ENCODE results near the gene KCNJ14. TPM values are rescaled to one million over a fixed set of nuclear protein-coding genes. Genes with fewer than 3 reads are reported as not detected.

The KCNJ14 gene
- total RNA-seq, 3 donors from 2014 or later (not counting 1 experiment from before 2014, with no cell fraction given), result 0.77 to 1.2 (median 0.85) TPM

GRCh38 chr19:48461982-48462655 is 6.7 kb downstream of the KCNJ14 start:
- H3K4me3 ChIP-seq (ENCODE audit: low read length), result no peak overlapping the region
- Mint-ChIP-seq H3K9me3 (no peaks in the 10 kb centered on the region), H3K27me3 (ENCODE audit: low read depth in 2 of 2) (no peaks in the 10 kb centered on the region), H3K4me3 (no peak overlapping the region), H3K4me1 (no peaks in the 10 kb centered on the region), H3K27ac (no peak overlapping the region), H3K36me3 (no peaks in the 10 kb centered on the region)
- no peak for TF ChIP-seq CTCF (IDR thresholded peaks at IDR 0.05)
- intact Hi-C loops (cut with micrococcal nuclease), result no loop called here
- ATAC-seq, result no peak
- 95% methylated on average over 62 of the region's 62 CpGs for WGBS (ENCODE audit: insufficient coverage)
- no peaks in the 10 kb centered on the region for H3K4me1 ChIP-seq (ENCODE audit: control insufficient read depth, insufficient read depth, low read length)
- H3K27ac ChIP-seq (ENCODE audit: low read length), result no peak overlapping the region
- no peak for DNase-seq
- no peaks in the 10 kb centered on the region for H3K27me3 ChIP-seq (ENCODE audit: control insufficient read depth, insufficient read depth, low read length)
- no peaks in the 10 kb centered on the region for H3K9me3 ChIP-seq (ENCODE audit: control insufficient read depth, insufficient read depth, low read length)
- peaks cover 4% of the 10 kb centered on the region for H3K36me3 ChIP-seq (ENCODE audit: control insufficient read depth, insufficient read depth, low read length)

GRCh38 chr19:48465215-48465614 is 9.8 kb downstream of the KCNJ14 start:
- intact Hi-C loops (cut with micrococcal nuclease), result no loop called here

GRCh38 chr19:48466561-48467325 is 11.4 kb downstream of the KCNJ14 start:
- H3K27ac ChIP-seq (ENCODE audit: low read length), result no peak overlapping the region
- no peaks in the 10 kb centered on the region for H3K9me3 ChIP-seq (ENCODE audit: control insufficient read depth, insufficient read depth, low read length)
- H3K4me3 ChIP-seq (ENCODE audit: low read length), result no peak overlapping the region
- TF ChIP-seq CTCF (IDR thresholded peaks at IDR 0.05), result no peak
- H3K27me3 ChIP-seq (ENCODE audit: control insufficient read depth, insufficient read depth, low read length), result no peaks in the 10 kb centered on the region
- 89% methylated on average over 16 of the region's 16 CpGs for WGBS (ENCODE audit: insufficient coverage)
- intact Hi-C loops (cut with micrococcal nuclease), result no loop called here
- peaks cover 10% of the 10 kb centered on the region for H3K36me3 ChIP-seq (ENCODE audit: control insufficient read depth, insufficient read depth, low read length)
- Mint-ChIP-seq H3K27me3 (ENCODE audit: low read depth in 2 of 2) (no peaks in the 10 kb centered on the region), H3K27ac (no peak overlapping the region), H3K4me1 (peaks cover 0 to 33% of the 10 kb centered on the region in 2 donors), H3K4me3 (no peak overlapping the region), H3K36me3 (no peaks in the 10 kb centered on the region), H3K9me3 (no peaks in the 10 kb centered on the region)
- ATAC-seq, result no peak
- DNase-seq, result no peak
- peaks cover 21% of the 10 kb centered on the region for H3K4me1 ChIP-seq (ENCODE audit: control insufficient read depth, insufficient read depth, low read length)

More at GRCh38 chr19:48465215-48465614, 9.8 kb downstream of the KCNJ14 start:
- Mint-ChIP-seq H3K4me3 (no peak overlapping the region), H3K27ac (no peak overlapping the region), H3K9me3 (no peaks in the 10 kb centered on the region), H3K36me3 (no peaks in the 10 kb centered on the region), H3K27me3 (ENCODE audit: low read depth in 2 of 2) (no peaks in the 10 kb centered on the region), H3K4me1 (peaks cover 0 to 21% of the 10 kb centered on the region in 2 donors)
- no peak for TF ChIP-seq CTCF (IDR thresholded peaks at IDR 0.05)
- Histone ChIP-seq H3K27me3 (ENCODE audit: control insufficient read depth, insufficient read depth, low read length) (no peaks in the 10 kb centered on the region), H3K36me3 (ENCODE audit: control insufficient read depth, insufficient read depth, low read length) (no peaks in the 10 kb centered on the region), H3K4me3 (ENCODE audit: low read length) (no peak overlapping the region), H3K27ac (ENCODE audit: low read length) (no peak overlapping the region), H3K4me1 (ENCODE audit: control insufficient read depth, insufficient read depth, low read length) (peaks cover 13% of the 10 kb centered on the region), H3K9me3 (ENCODE audit: control insufficient read depth, insufficient read depth, low read length) (no peaks in the 10 kb centered on the region)
- 63% methylated on average over 1 of the region's 1 CpG for WGBS (ENCODE audit: insufficient coverage)
- ATAC-seq, result no peak
- no peak for DNase-seq

Measured in natural killer cell (primary cell).